SK-N-SH (cell line): ENCODE data around the gene ANKK1.

Experiments used
- CTCF ChIP-seq: fragments of 200-600 bp; sonication (generic); IDR thresholded peaks from 2 replicates; pipeline ENCODE4 v1.6.1; 2017; ENCODE audit warnings: antibody characterized with exemption, mild to moderate bottlenecking, moderate library complexity
- FOSL2 ChIP-seq: IDR thresholded peaks from 2 replicates; pipeline ENCODE4 v1.4.0; 2012; ENCODE audit warnings: low read depth, mild to moderate bottlenecking, moderate library complexity, borderline replicate concordance
- MAX ChIP-seq: IDR thresholded peaks from 2 replicates; pipeline ENCODE4 v1.4.0; 2012; ENCODE audit warnings: low read depth
- NRF1 ChIP-seq: IDR thresholded peaks from 2 replicates; pipeline ENCODE4 v1.6.1; 2012; ENCODE audit warnings: low read depth, mild to moderate bottlenecking, low read length

- TF ChIP-seq MAX, result no peak
- TF ChIP-seq FOSL2, result no peak
- TF ChIP-seq CTCF, result no peak
- TF ChIP-seq NRF1, result no peak
These were observed 9.7 kb upstream of the ANKK1 start for GRCh38 chr11:113377681-113378412.
